Hepatocyte (in vitro differentiated cells): ENCODE data around the gene SIDT2. TPM values are rescaled to one million over a fixed set of nuclear protein-coding genes. Genes with fewer than 3 reads are reported as not detected.

Experiments
- DNase-seq: peaks from one replicate; pipeline ENCODE4 v3.0.0-alpha.2; 2016; ENCODE audit warnings: low spot score
- H2AFZ ChIP-seq: fragments of 200-600 bp; sonication (generic); 2 replicates; pipeline ENCODE4 v1.6.0; 2016; ENCODE audit warnings: antibody characterized with exemption, mild to moderate bottlenecking
- H3K27ac ChIP-seq: fragments of 200-600 bp; sonication (generic); 2 replicates; pipeline ENCODE4 v1.5.1; 2016; ENCODE audit warnings: mild to moderate bottlenecking
- H3K27me3 ChIP-seq: fragments of 200-600 bp; sonication (generic); 2 replicates; pipeline ENCODE4 v1.6.1; 2016
- H3K36me3 ChIP-seq: fragments of 200-600 bp; sonication (generic); replicated peaks from 2 replicates; pipeline ENCODE4 v1.5.1; 2016; ENCODE audit warnings: low read depth; ENCODE audit not compliant: insufficient read depth
- H3K4me1 ChIP-seq: fragments of 200-600 bp; sonication (generic); 2 replicates; pipeline ENCODE4 v1.5.1; 2016; ENCODE audit warnings: mild to moderate bottlenecking, moderate library complexity; ENCODE audit not compliant: insufficient read depth
- H3K4me2 ChIP-seq: fragments of 200-600 bp; sonication (generic); 2 replicates; pipeline ENCODE4 v1.6.0; 2016
- H3K4me3 ChIP-seq: fragments of 200-600 bp; sonication (generic); 2 replicates; pipeline ENCODE4 v1.5.1; 2016; ENCODE audit warnings: mild to moderate bottlenecking
- H3K79me2 ChIP-seq: fragments of 200-600 bp; sonication (generic); 2 replicates; pipeline ENCODE4 v1.6.0; 2017; ENCODE audit warnings: mild to moderate bottlenecking
- H3K9me2 ChIP-seq: fragments of 200-600 bp; sonication (generic); replicated peaks from 2 replicates; pipeline ENCODE4 v1.6.0; 2017; ENCODE audit warnings: mild to moderate bottlenecking; ENCODE audit not compliant: insufficient read depth
- H3K9me3 ChIP-seq: fragments of 200-600 bp; sonication (generic); 2 replicates; pipeline ENCODE4 v1.5.1; 2016; ENCODE audit warnings: low read depth, mild to moderate bottlenecking
- H4K20me1 ChIP-seq: fragments of 200-600 bp; sonication (generic); 2 replicates; pipeline ENCODE4 v1.6.0; 2016; ENCODE audit warnings: mild to moderate bottlenecking; ENCODE audit not compliant: insufficient read depth, poor library complexity, severe bottlenecking
- CTCF ChIP-seq: fragments of 200-600 bp; sonication (generic); IDR thresholded peaks from 2 replicates; pipeline ENCODE4 v1.5.1; 2016; ENCODE audit warnings: antibody characterized with exemption, mild to moderate bottlenecking; ENCODE audit not compliant: poor library complexity
- EZH2 ChIP-seq: fragments of 200-600 bp; sonication (generic); IDR thresholded peaks from 2 replicates; pipeline ENCODE4 v1.6.1; 2016; ENCODE audit warnings: antibody characterized with exemption, mild to moderate bottlenecking, borderline replicate concordance
- EZH2phosphoT487 ChIP-seq: fragments of 200-600 bp; sonication (generic); IDR thresholded peaks from one replicate; pipeline ENCODE4 v1.6.1; 2018; ENCODE audit warnings: antibody characterized with exemption, mild to moderate bottlenecking, low read depth, moderate library complexity; ENCODE audit not compliant: unreplicated experiment, severe bottlenecking
- WGBS: methylation state at CpG from one replicate; pipeline ENCODE4 v1.1.6; 2016; ENCODE audit warnings: low lambda C conversion rate; ENCODE audit errors: missing lambda C conversion rate; 5-methylcytosine and 5-hydroxymethylcytosine counted together
- polyA plus RNA-seq: library from polyadenylated mRNA; unstranded; fragments of >200 nt; fragmentation: Nextera tagmentation; extraction: Ambion mirVana; gene quantifications from 2 replicates; pipeline ENCODE4 v1.2.1, GENCODE V29; 2016
- total RNA-seq: library from RNA; depleted of rRNA; stranded (reverse); fragments of >200 nt; gene quantifications from 2 replicates; pipeline ENCODE4 v1.2.3, GENCODE V29; 2014

SIDT2 gene
- total and polyA plus RNA-seq, 2 experiments from 2014 or later, result 16.7 to 27.1 TPM

GRCh38 chr11:117197516-117198456 lies 19.2 kb downstream of the SIDT2 start:
- H3K9me2 ChIP-seq, result no peaks in the 10 kb centered on the region
- peak overlapping the region; percentile 78 for H3K27ac ChIP-seq
- H3K36me3 ChIP-seq, result no peaks in the 10 kb centered on the region
- H3K27me3 ChIP-seq, result no peaks in the 10 kb centered on the region
- no peaks in the 10 kb centered on the region for H3K9me3 ChIP-seq
- TF ChIP-seq CTCF (peak; percentile 50), EZH2 (no peak)
- no peaks in the 10 kb centered on the region for H4K20me1 ChIP-seq
- no peaks in the 10 kb centered on the region for H3K79me2 ChIP-seq
- 77% methylated on average over 17 of the region's 17 CpGs for WGBS
- peak overlapping the region; percentile 71 for H3K4me2 ChIP-seq
- H2AFZ ChIP-seq, result no peak overlapping the region
- H3K4me1 ChIP-seq, result peaks cover 18% of the 10 kb centered on the region
- no peak overlapping the region for H3K4me3 ChIP-seq
- peak; percentile 36 for DNase-seq

- WGBS, result 92% methylated on average over 3 of the region's 4 CpGs
- Histone ChIP-seq H3K4me3 (no peak overlapping the region), H3K27ac (peak overlapping the region; percentile 78), H3K79me2 (no peaks in the 10 kb centered on the region), H2AFZ (no peak overlapping the region), H3K9me2 (no peaks in the 10 kb centered on the region), H3K4me1 (peaks cover 18% of the 10 kb centered on the region), H3K36me3 (no peaks in the 10 kb centered on the region), H3K27me3 (no peaks in the 10 kb centered on the region), H4K20me1 (no peaks in the 10 kb centered on the region), H3K9me3 (no peaks in the 10 kb centered on the region), H3K4me2 (peak overlapping the region; percentile 71)
- no peak for TF ChIP-seq EZH2phosphoT487
- TF ChIP-seq EZH2, result no peak
- no peak for TF ChIP-seq CTCF
- no peak for DNase-seq
These were observed 20.1 kb downstream of the SIDT2 start for GRCh38 chr11:117198613-117199012.

- no peak for TF ChIP-seq EZH2phosphoT487
- Histone ChIP-seq H3K27me3 (no peaks in the 10 kb centered on the region), H3K4me2 (peak within 1 kb of the TSS; percentile 71), H3K4me3 (no peak within 1 kb of the TSS), H3K9me3 (no peaks in the 10 kb centered on the region), H3K4me1 (peaks cover 18% of the 10 kb centered on the region), H3K79me2 (no peaks in the 10 kb centered on the region), H3K27ac (peak within 1 kb of the TSS; percentile 83), H3K36me3 (no peaks in the 10 kb centered on the region), H3K9me2 (no peaks in the 10 kb centered on the region), H4K20me1 (no peaks in the 10 kb centered on the region), H2AFZ (no peak within 1 kb of the TSS)
- WGBS, result 24% methylated on average over 28 of the region's 34 CpGs
- DNase-seq, result peak; percentile 78
These were observed 20.7 kb downstream of the SIDT2 start, which contains the start of gene TAGLN for GRCh38 chr11:117199053-117199915. TAGLN (plus strand) TSS chr11:117199370; CDS start chr11:117203014, 3,644 bp downstream.
